PFSK-1 (cell line): ENCODE results near the gene RGL2.
A peak's percentile ranks its signal among the peaks of the same experiment; 100 is the strongest.

Experiments used
- FOXP2 ChIP-seq: optimal IDR thresholded peaks from 2 replicates; pipeline ENCODE3; 2011; ENCODE audit warnings: borderline replicate concordance, control low read depth, inconsistent platforms; ENCODE audit not compliant: insufficient read depth; ENCODE audit errors: extremely low read length, extremely low read depth
- POLR2AphosphoS5 ChIP-seq: IDR thresholded peaks from 2 replicates; pipeline ENCODE4 v1.6.1; 2012; ENCODE audit warnings: low read depth, mild to moderate bottlenecking, control low read depth, low read length, moderate library complexity
- SIN3A ChIP-seq: IDR thresholded peaks from 2 replicates; pipeline ENCODE4 v1.6.1; 2012; ENCODE audit warnings: mild to moderate bottlenecking, low read length, moderate library complexity, borderline replicate concordance; ENCODE audit not compliant: insufficient read depth
- TAF1 ChIP-seq: IDR thresholded peaks from 2 replicates; pipeline ENCODE4 v1.6.1; 2012; ENCODE audit warnings: low read length, control low read depth, borderline replicate concordance; ENCODE audit not compliant: insufficient read depth
- TF ChIP-seq, protein P1 (sequence below), 2 experiments: IDR thresholded peaks; 2 replicates each; pipeline versions ENCODE4 v1.6.1 to v1.8.0; 2011 to 2012; ENCODE audit warnings: low read depth in 2 of 2, low read length in 2 of 2, control low read depth in 1 of 2, inconsistent platforms in 1 of 2, mild to moderate bottlenecking in 1 of 2, moderate library complexity in 1 of 2; ENCODE audit not compliant: insufficient read depth in 1 of 2

RGL2 gene

DNA sequence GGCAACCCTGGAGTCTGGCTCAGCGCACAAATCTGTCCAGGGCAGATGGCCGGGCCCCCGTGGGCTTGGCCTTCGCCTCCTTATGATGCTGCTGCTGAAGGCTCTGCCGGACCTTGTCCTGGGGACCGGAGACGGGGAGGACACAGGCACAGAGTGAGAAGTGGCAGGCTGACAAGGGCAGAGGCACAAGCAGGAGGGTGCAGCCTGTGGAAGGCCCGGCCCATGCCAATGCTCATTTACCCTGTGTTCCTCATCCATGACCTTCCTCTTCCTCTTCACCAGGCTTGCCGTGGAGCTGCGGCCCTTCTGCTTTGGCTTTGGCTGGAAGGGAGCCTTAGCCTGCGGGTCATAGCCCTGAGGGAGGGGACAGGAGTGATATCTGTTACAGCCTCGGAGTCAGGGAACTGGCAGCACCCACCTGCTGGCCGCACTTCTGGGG, 19.5 kb downstream of the RGL2 start:
- TF ChIP-seq FOXP2: no peak
- no peak for TF ChIP-seq POLR2AphosphoS5
- TF ChIP-seq, protein P1, sequence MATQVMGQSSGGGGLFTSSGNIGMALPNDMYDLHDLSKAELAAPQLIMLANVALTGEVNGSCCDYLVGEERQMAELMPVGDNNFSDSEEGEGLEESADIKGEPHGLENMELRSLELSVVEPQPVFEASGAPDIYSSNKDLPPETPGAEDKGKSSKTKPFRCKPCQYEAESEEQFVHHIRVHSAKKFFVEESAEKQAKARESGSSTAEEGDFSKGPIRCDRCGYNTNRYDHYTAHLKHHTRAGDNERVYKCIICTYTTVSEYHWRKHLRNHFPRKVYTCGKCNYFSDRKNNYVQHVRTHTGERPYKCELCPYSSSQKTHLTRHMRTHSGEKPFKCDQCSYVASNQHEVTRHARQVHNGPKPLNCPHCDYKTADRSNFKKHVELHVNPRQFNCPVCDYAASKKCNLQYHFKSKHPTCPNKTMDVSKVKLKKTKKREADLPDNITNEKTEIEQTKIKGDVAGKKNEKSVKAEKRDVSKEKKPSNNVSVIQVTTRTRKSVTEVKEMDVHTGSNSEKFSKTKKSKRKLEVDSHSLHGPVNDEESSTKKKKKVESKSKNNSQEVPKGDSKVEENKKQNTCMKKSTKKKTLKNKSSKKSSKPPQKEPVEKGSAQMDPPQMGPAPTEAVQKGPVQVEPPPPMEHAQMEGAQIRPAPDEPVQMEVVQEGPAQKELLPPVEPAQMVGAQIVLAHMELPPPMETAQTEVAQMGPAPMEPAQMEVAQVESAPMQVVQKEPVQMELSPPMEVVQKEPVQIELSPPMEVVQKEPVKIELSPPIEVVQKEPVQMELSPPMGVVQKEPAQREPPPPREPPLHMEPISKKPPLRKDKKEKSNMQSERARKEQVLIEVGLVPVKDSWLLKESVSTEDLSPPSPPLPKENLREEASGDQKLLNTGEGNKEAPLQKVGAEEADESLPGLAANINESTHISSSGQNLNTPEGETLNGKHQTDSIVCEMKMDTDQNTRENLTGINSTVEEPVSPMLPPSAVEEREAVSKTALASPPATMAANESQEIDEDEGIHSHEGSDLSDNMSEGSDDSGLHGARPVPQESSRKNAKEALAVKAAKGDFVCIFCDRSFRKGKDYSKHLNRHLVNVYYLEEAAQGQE (IDR thresholded peaks at IDR 0.05; ENCODE audit: insufficient read depth in 1 of 2, low read depth in 2 of 2, low read length in 2 of 2): no peak
- TF ChIP-seq SIN3A: no peak
- TF ChIP-seq TAF1: no peak

DNA sequence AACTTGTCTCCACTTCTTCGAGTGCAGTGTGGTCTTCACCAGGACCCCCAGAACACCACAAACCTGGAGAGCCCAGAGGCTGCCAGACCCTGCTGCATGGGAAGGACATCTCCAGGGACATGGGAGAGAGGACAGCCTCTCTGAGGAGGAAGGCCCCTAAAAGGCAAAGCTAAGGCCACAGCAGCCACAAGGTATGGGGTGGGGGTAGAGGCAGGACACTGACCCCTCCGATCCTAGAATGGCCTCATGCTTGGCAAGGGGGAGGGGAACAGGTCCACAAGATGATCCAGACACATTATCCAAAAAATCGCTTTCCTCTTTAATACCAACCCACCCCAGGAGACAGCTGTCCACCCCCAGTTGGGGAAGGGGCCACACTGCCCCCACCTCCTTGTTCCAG, 19.9 kb downstream of the RGL2 start:
- TF ChIP-seq, protein P1 (IDR thresholded peaks at IDR 0.05; ENCODE audit: insufficient read depth in 1 of 2, low read depth in 2 of 2, low read length in 2 of 2): no peak

DNA sequence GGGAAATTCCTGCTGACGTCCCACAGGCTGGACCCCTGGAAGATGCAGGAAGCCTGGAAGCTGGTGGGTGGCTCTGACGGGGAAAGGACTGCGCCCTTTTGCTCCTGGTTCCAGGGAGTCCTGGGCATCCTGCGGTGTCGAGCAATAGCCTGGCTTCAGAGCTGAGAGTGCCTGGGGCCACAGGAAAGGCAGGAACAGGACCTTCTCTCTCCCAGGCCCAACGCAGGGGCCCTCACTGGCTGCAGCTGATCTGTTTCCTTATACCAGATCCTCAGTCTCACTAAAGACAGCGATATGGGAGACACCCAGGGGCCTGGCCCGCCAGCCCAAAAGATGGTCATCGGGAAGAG, 20.4 kb downstream of the RGL2 start:
- TF ChIP-seq TAF1: no peak
- TF ChIP-seq, protein P1 (IDR thresholded peaks at IDR 0.05; ENCODE audit: insufficient read depth in 1 of 2, low read depth in 2 of 2, low read length in 2 of 2): no peak
- TF ChIP-seq POLR2AphosphoS5: no peak
- no peak for TF ChIP-seq SIN3A
- TF ChIP-seq FOXP2: no peak

DNA sequence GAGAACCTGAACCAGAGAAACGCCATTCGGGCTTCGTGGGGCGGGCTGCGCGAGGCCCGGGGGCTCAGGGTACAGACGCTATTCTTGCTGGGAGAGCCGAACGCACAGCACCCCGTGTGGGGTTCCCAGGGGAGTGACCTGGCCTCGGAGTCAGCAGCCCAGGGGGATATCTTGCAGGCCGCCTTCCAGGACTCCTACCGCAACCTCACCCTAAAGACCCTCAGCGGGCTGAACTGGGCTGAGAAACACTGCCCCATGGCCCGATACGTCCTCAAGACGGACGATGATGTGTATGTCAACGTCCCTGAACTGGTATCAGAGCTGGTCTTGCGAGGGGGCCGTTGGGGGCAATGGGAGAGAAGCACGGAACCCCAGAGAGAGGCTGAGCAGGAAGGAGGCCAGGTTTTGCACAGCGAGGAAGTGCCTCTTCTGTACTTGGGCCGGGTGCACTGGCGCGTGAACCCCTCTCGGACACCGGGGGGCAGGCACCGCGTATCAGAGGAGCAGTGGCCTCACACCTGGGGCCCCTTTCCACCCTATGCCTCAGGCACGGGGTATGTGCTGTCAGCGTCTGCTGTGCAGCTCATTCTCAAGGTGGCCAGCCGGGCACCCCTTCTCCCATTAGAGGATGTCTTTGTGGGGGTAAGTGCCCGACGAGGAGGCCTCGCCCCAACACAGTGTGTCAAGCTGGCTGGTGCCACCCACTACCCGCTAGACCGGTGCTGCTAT, 20.9 kb downstream of the RGL2 start:
- TF ChIP-seq FOXP2 (no peak), POLR2AphosphoS5 (no peak; the same call in 1 of the 2 replicates), SIN3A (no peak), TAF1 (no peak)
- TF ChIP-seq, protein P1 (IDR thresholded peaks at IDR 0.05; ENCODE audit: insufficient read depth in 1 of 2, low read depth in 2 of 2, low read length in 2 of 2): no peak

DNA sequence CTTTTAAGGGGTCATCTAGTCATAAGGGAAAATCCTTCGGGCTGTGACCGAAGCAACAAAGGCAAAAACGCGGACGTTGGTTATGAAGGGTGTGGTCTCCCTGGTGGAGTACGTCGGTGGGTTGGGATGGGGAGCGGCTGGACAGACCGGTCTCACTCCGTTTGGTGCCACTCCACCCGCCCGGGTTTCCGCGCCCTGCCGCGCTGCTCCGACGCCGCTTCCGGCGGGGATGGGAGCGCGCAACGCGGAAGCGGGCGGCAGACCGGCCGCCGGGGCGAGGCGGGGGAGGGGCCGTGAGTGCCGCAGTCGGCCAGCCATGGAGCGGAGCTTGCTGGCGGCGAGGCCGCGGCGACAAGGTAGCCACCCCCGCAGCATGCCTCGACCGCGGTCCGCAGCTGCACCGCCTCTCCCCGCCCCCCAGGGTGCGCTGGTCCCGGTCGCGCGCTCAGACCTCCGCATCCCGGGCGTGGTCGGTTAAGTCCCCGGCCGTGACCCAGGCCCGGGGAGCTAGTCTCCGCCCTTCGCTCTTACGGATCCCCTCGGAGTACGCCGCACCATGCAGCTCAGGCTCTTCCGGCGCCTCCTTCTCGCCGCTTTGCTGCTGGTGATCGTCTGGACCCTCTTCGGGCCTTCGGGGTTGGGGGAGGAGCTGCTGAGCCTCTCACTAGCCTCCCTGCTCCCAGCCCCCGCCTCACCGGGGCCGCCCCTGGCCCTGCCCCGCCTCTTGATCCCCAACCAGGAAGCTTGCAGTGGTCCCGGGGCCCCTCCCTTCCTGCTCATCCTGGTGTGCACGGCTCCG, 21.7 kb downstream of the RGL2 start, which contains the start of gene B3GALT4:
Gene B3GALT4, plus strand, starts transcription at position 260 of the 799 bp plus-strand sequence. Its CDS starts 297 bp downstream, at position 557.
- TF ChIP-seq TAF1 (peak; percentile 10; the same call in 1 of the 2 replicates), FOXP2 (no peak), POLR2AphosphoS5 (peak; percentile 94), SIN3A (peak; percentile 95; the same call in 1 of the 2 replicates)
- TF ChIP-seq, protein P1 (IDR thresholded peaks at IDR 0.05; ENCODE audit: insufficient read depth in 1 of 2, low read depth in 2 of 2, low read length in 2 of 2): 0 out of 4 replicates have a peak, but pooled peaks of 1 of the 2 experiments have one; percentile 5
